Muscle layer of colon (tissue), 2 donors: Measurements from ENCODE around the gene BACE2.
"Not testable (repeated sequence)": the region's sequence is repeated elsewhere in the genome, so short reads cannot be mapped to it uniquely, and the experiment has no call there.

Experiments used
- H3K27ac ChIP-seq: one replicate; pipeline ENCODE4 v1.7.0; 2013; ENCODE audit warnings: low read depth, mild to moderate bottlenecking, low read length, moderate library complexity
- H3K27me3 ChIP-seq, 2 donors: one replicate each; pipeline ENCODE4 v1.7.0; 2013; ENCODE audit warnings: low read length in 2 of 2, mild to moderate bottlenecking in 2 of 2; ENCODE audit not compliant: insufficient read depth in 2 of 2, control insufficient read depth in 1 of 2
- H3K36me3 ChIP-seq: one replicate; pipeline ENCODE4 v1.7.0; 2013; ENCODE audit warnings: mild to moderate bottlenecking, low read length; ENCODE audit not compliant: insufficient read depth
- H3K4me1 ChIP-seq: one replicate; pipeline ENCODE4 v1.7.0; 2013; ENCODE audit warnings: mild to moderate bottlenecking, low read length; ENCODE audit not compliant: insufficient read depth
- H3K4me3 ChIP-seq, 2 donors: one replicate each; pipeline ENCODE4 v1.7.0; 2013; ENCODE audit warnings: low read length in 2 of 2, low read depth in 1 of 2, mild to moderate bottlenecking in 1 of 2, moderate library complexity in 1 of 2
- H3K9ac ChIP-seq: one replicate; pipeline ENCODE4 v1.7.0; 2013; ENCODE audit warnings: low read length
- H3K9me3 ChIP-seq: one replicate; pipeline ENCODE4 v1.7.0; 2013; ENCODE audit warnings: mild to moderate bottlenecking, low read length
- donor health status: abdominal sarcoma.
- donor health status: Adenocarcinoma of cecum.

BACE2 gene

DNA sequence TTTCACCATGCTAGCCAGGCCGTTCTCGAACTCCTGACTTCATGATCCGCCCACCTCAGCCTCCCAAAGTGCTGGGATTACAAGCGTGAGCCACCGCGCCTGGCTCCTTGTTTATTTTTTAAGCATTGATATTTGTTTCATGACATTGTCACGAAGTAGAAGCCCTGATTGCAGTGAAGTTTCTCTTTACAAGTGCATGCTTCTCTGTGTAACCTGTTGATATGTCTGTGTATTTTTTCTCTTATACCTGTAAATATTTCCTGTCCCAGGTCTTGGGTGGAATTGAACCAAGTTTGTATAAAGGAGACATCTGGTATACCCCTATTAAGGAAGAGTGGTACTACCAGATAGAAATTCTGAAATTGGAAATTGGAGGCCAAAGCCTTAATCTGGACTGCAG lies 75.1 kb downstream of the BACE2 start:
- Histone ChIP-seq H3K9me3 (no peaks in the 10 kb centered on the region), H3K4me1 (no peaks in the 10 kb centered on the region), H3K36me3 (peaks cover 36% of the 10 kb centered on the region), H3K4me3 (no peak overlapping the region), H3K27ac (no peak overlapping the region), H3K27me3 (no peaks in the 10 kb centered on the region), H3K9ac (no peak overlapping the region)

DNA sequence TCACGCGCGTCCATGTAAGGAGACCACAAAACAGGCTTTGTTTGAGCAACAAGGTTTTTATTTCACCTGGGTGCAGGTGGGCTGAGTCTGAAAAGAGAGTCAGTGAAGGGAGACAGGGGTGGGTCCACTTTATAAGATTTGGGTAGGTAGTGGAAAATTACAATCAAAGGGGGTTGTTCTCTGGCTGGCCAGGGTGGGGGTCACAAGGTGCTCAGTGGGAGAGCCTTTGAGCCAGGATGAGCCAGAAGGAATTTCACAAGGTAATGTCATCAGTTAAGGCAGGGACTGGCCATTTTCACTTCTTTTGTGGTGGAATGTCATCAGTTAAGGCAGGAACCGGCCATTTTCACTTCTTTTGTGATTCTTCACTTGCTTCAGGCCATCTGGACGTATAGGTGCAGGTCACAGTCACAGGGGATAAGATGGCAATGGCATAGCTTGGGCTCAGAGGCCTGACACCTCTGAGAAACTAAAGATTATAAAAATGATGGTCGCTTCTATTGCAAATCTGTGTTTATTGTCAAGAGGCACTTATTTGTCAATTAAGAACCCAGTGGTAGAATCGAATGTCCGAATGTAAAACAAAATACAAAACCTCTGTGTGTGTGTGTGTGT lies 76.4 kb downstream of the BACE2 start:
- H3K4me3 ChIP-seq, H3K27ac ChIP-seq: not testable (repeated sequence)

DNA sequence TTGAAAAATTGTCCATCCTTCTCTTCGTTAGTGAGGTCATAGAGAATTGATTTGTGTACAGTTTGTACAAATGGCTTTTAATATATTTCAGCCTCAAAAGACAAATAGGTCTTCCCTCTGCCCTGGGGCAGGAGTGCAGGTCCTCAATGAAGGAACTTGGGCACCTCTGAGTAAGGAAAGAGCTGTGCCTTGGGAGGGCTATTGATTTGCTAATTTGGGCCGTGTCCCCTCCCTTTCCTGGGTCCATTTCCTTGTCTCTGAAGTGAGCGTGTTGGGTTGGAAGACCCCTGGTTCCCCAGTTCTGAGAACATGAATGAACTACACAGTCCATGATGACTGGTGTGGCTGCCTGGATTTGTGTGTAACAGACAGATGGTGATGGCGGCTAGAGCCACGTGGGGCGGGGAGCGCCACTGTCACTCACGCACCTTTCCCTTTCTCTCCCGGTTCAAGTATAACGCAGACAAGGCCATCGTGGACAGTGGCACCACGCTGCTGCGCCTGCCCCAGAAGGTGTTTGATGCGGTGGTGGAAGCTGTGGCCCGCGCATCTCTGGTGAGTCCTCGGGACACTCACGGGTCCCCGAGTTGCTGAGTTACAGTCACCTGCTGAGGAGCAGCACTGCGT lies 77.7 kb downstream of the BACE2 start:
- Histone ChIP-seq H3K27ac (no peak overlapping the region), H3K4me3 (no peak overlapping the region), H3K36me3 (peaks cover 38% of the 10 kb centered on the region), H3K9ac (no peak overlapping the region), H3K27me3 (no peaks in the 10 kb centered on the region), H3K9me3 (no peaks in the 10 kb centered on the region), H3K4me1 (no peaks in the 10 kb centered on the region)

More for the DNA sequence above, 76.4 kb downstream of the BACE2 start:
- H3K9me3 ChIP-seq, H3K27me3 ChIP-seq, H3K9ac ChIP-seq, H3K4me1 ChIP-seq: not testable (repeated sequence)
- H3K36me3 ChIP-seq = peaks cover 40% of the 10 kb centered on the region

GRCh38 chr21:41246808-41247207 lies 78.8 kb downstream of the BACE2 start:
- H3K9ac ChIP-seq = no peak overlapping the region
- H3K4me1 ChIP-seq = no peaks in the 10 kb centered on the region
- H3K4me3 ChIP-seq = no peak overlapping the region
- peaks cover 39% of the 10 kb centered on the region for H3K36me3 ChIP-seq
- H3K27me3 ChIP-seq = no peaks in the 10 kb centered on the region
- no peak overlapping the region for H3K27ac ChIP-seq
- H3K9me3 ChIP-seq = no peaks in the 10 kb centered on the region

GRCh38 chr21:41247561-41248545 lies 79.9 kb downstream of the BACE2 start:
- H3K4me3 ChIP-seq = no peak overlapping the region
- no peaks in the 10 kb centered on the region for H3K9me3 ChIP-seq
- H3K27ac ChIP-seq = no peak overlapping the region
- no peak overlapping the region for H3K9ac ChIP-seq
- no peaks in the 10 kb centered on the region for H3K4me1 ChIP-seq
- H3K27me3 ChIP-seq = no peaks in the 10 kb centered on the region
- H3K36me3 ChIP-seq = peaks cover 44% of the 10 kb centered on the region

- H3K36me3 ChIP-seq = peaks cover 48% of the 10 kb centered on the region
- H3K27me3 ChIP-seq = no peaks in the 10 kb centered on the region
- H3K4me1 ChIP-seq = no peaks in the 10 kb centered on the region
- no peak overlapping the region for H3K4me3 ChIP-seq
- no peak overlapping the region for H3K27ac ChIP-seq
- no peaks in the 10 kb centered on the region for H3K9me3 ChIP-seq
- H3K9ac ChIP-seq = no peak overlapping the region
Observed at GRCh38 chr21:41249476-41249875, 81.5 kb downstream of the BACE2 start.

- Histone ChIP-seq H3K36me3 (peaks cover 48% of the 10 kb centered on the region), H3K27ac (no peak overlapping the region)
Observed at GRCh38 chr21:41250519-41250918, 82.6 kb downstream of the BACE2 start.

GRCh38 chr21:41251961-41252642 lies 84.1 kb downstream of the BACE2 start:
- Histone ChIP-seq H3K36me3 (peaks cover 47% of the 10 kb centered on the region), H3K4me1 (no peaks in the 10 kb centered on the region), H3K4me3 (no peak overlapping the region), H3K9me3 (no peaks in the 10 kb centered on the region), H3K9ac (no peak overlapping the region), H3K27ac (no peak overlapping the region), H3K27me3 (no peaks in the 10 kb centered on the region)

More at GRCh38 chr21:41250519-41250918, 82.6 kb downstream of the BACE2 start:
- Histone ChIP-seq H3K9me3 (no peaks in the 10 kb centered on the region), H3K4me1 (no peaks in the 10 kb centered on the region), H3K27me3 (no peaks in the 10 kb centered on the region), H3K9ac (no peak overlapping the region), H3K4me3 (no peak overlapping the region)

DNA sequence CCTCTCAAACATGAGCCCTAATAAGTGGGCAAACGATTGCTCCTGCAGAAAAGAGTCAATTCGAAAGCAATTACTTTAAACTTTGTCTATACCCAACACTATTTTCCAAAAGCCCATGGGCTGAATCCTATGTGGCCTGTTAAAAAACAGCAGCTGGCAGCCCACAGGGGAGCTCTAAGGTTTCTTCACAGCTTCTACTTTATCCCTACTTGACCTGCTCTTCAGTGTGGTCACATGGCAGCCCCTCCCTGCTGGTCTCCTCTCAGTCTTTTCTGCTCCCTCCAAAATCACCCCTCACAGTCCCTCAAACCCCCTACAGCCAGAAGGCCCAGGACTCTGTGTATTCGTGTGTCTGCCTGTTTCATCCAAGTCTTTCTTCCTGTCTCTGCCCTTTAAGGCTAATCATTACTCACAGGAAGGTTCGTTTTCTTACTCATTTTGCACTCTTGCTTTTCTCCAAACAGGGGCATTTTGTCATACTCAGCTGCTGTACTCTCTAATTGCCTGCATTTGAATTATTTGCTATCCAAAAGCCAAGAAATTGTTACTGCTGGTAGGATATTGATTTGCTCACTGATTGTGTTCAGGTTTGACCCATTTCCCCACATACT lies 86.2 kb downstream of the BACE2 start:
- Histone ChIP-seq H3K9me3 (no peaks in the 10 kb centered on the region), H3K27me3 (no peaks in the 10 kb centered on the region), H3K4me3 (no peak overlapping the region), H3K4me1 (no peaks in the 10 kb centered on the region), H3K36me3 (peaks cover 54% of the 10 kb centered on the region), H3K27ac (no peak overlapping the region), H3K9ac (no peak overlapping the region)

DNA sequence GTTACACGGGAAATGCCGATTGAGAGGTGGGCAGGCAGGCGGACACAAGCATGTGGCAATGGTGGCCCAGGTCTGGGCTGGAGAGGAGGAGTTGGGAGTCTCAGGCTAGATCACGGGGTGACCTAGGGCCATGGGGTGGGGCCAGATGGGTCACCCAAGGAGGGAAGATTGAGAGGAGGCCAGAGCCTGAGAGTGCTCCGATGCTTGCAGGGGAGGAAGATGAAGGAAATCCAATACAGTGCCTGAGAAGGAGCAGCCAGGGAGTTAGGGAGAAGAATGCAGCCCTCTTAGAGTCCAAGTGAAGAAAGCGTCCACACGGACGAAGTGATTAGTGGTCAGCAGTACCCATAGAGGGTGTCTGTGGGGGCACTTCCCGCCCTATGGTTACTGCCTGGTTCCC lies 87.2 kb downstream of the BACE2 start:
- no peak overlapping the region for H3K27ac ChIP-seq
- H3K36me3 ChIP-seq = peaks cover 47% of the 10 kb centered on the region
- no peak overlapping the region for H3K9ac ChIP-seq
- H3K4me1 ChIP-seq = no peaks in the 10 kb centered on the region
- no peaks in the 10 kb centered on the region for H3K27me3 ChIP-seq
- no peak overlapping the region for H3K4me3 ChIP-seq
- no peaks in the 10 kb centered on the region for H3K9me3 ChIP-seq

DNA sequence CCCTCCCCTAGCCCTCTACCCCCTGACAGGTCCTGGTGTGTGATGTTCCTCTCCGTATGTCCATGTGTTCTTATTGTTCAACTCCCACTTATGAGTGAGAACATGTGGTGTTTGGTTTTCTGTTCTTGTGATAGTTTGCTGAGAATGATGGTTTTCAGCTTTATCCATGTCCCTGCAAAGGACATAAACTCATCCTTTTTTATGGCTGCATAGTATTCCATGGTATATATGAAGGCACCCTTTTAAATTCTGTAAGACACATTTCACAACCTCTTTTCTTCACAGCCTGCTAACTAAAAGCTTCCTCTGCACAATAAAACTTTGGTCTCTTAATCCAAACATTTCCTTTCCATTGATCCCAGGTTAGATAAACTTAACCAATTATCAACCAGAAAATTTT lies 88.3 kb downstream of the BACE2 start:
- not testable (repeated sequence) for H3K27me3 ChIP-seq, H3K9ac ChIP-seq, H3K9me3 ChIP-seq, H3K4me1 ChIP-seq, H3K27ac ChIP-seq, H3K4me3 ChIP-seq
- H3K36me3 ChIP-seq = peaks cover 42% of the 10 kb centered on the region
